Measurements from ENCODE around the gene ZNF326. TPM values are rescaled to one million over a fixed set of nuclear protein-coding genes. Genes with fewer than 3 reads are reported as not detected.

ZNF326 gene
- total RNA-seq, 6 experiments from 2014 or later: 14.7 to 19.8 (median 17.2) TPM

GRCh38 chr1:89971600-89971999 is 23.3 kb upstream of the ZNF326 start:
- Mint-ChIP-seq H3K9me3 (no peaks in the 10 kb centered on the region), H3K27ac (peak overlapping the region; percentile 25; the same call in 1 of the 2 replicates), H3K4me1 (ENCODE audit: low read depth) (peaks cover 51% of the 10 kb centered on the region), H3K4me3 (no peak overlapping the region), H3K27me3 (ENCODE audit: insufficient read depth) (no peaks in the 10 kb centered on the region), H3K36me3 (ENCODE audit: low read depth) (no peaks in the 10 kb centered on the region)
- TF ChIP-seq CTCF (IDR thresholded peaks at IDR 0.05): no peak
- peak; percentile 29 for DNase-seq

GRCh38 chr1:89972024-89972423 is 22.9 kb upstream of the ZNF326 start:
- no peaks in the 10 kb centered on the region for H3K27me3 Mint-ChIP-seq (ENCODE audit: insufficient read depth)
- no peak overlapping the region for H3K27ac Mint-ChIP-seq
- no peak overlapping the region for H3K4me3 Mint-ChIP-seq
- no peaks in the 10 kb centered on the region for H3K36me3 Mint-ChIP-seq (ENCODE audit: low read depth)
- DNase-seq: no peak
- H3K9me3 Mint-ChIP-seq: no peaks in the 10 kb centered on the region
- TF ChIP-seq CTCF (IDR thresholded peaks at IDR 0.05): no peak
- H3K4me1 Mint-ChIP-seq (ENCODE audit: low read depth): peaks cover 51% of the 10 kb centered on the region

GRCh38 chr1:89973471-89974127 is 21.3 kb upstream of the ZNF326 start:
- Mint-ChIP-seq H3K27ac (peak overlapping the region; percentile 42; the same call in 1 of the 2 replicates), H3K27me3 (ENCODE audit: insufficient read depth) (no peaks in the 10 kb centered on the region), H3K9me3 (no peaks in the 10 kb centered on the region), H3K36me3 (ENCODE audit: low read depth) (no peaks in the 10 kb centered on the region), H3K4me3 (no peak overlapping the region), H3K4me1 (ENCODE audit: low read depth) (peaks cover 59% of the 10 kb centered on the region)
- no peak for DNase-seq
- TF ChIP-seq CTCF (IDR thresholded peaks at IDR 0.05): no peak

GRCh38 chr1:89974256-89974655 is 20.7 kb upstream of the ZNF326 start:
- no peak for TF ChIP-seq CTCF (IDR thresholded peaks at IDR 0.05)

GRCh38 chr1:89974696-89975470 is 20.0 kb upstream of the ZNF326 start:
- Mint-ChIP-seq H3K27me3 (ENCODE audit: insufficient read depth) (no peaks in the 10 kb centered on the region), H3K4me3 (peak overlapping the region; percentile 76), H3K4me1 (ENCODE audit: low read depth) (peaks cover 71% of the 10 kb centered on the region), H3K27ac (peak overlapping the region; percentile 86), H3K9me3 (no peaks in the 10 kb centered on the region), H3K36me3 (ENCODE audit: low read depth) (no peaks in the 10 kb centered on the region)
- DNase-seq: peak; percentile 49
- TF ChIP-seq CTCF (IDR thresholded peaks at IDR 0.05): no peak

More at GRCh38 chr1:89974256-89974655, 20.7 kb upstream of the ZNF326 start:
- Mint-ChIP-seq H3K27me3 (ENCODE audit: insufficient read depth) (no peaks in the 10 kb centered on the region), H3K4me3 (no peak overlapping the region; the same call in 1 of the 2 replicates), H3K9me3 (no peaks in the 10 kb centered on the region), H3K4me1 (ENCODE audit: low read depth) (peaks cover 66% of the 10 kb centered on the region), H3K36me3 (ENCODE audit: low read depth) (no peaks in the 10 kb centered on the region), H3K27ac (peak overlapping the region; percentile 86)
- no peak for DNase-seq

Data from HFFc6 (cell line).